Right lobe of liver (tissue), 4 donors: ENCODE results near the gene PRF1.

Experiments used
- CTCF ChIP-seq, 4 donors: fragments of 200-600 bp in 3 of 4; fragments of 450-650 bp in 1 of 4; IDR thresholded peaks; one replicate each; pipeline versions ENCODE4 v1.5.1 to v1.8.0; 2016 to 2022; ENCODE audit warnings: antibody characterized with exemption in 4 of 4, mild to moderate bottlenecking in 2 of 4
- POLR2A ChIP-seq: fragments of 450-650 bp; IDR thresholded peaks from one replicate; pipeline ENCODE4 v1.6.1; 2017; ENCODE audit warnings: antibody characterized with exemption, mild to moderate bottlenecking
- donor health status: DM: no; HTN: no; CAD: no.
- donor health status: DM: no; HTN: no; CAD: no.
- donor health status: DM: no; HTN: yes; CAD: no.

GRCh38 chr10:70599791-70600190 lies 2.8 kb downstream of the PRF1 start:
- TF ChIP-seq CTCF (IDR thresholded peaks at IDR 0.05) (no peak), POLR2A (no peak)
